GM21360 (cell line): ENCODE measurements around the gene SUPT16H.

Experiments
- ATAC-seq: cut with Tn5 transposase; IDR thresholded peaks from one replicate; pipeline ENCODE4 v1.9.1; 2021; ENCODE audit warnings: mild to moderate bottlenecking, moderate library complexity; ENCODE audit not compliant: unreplicated experiment

Gene SUPT16H

DNA sequence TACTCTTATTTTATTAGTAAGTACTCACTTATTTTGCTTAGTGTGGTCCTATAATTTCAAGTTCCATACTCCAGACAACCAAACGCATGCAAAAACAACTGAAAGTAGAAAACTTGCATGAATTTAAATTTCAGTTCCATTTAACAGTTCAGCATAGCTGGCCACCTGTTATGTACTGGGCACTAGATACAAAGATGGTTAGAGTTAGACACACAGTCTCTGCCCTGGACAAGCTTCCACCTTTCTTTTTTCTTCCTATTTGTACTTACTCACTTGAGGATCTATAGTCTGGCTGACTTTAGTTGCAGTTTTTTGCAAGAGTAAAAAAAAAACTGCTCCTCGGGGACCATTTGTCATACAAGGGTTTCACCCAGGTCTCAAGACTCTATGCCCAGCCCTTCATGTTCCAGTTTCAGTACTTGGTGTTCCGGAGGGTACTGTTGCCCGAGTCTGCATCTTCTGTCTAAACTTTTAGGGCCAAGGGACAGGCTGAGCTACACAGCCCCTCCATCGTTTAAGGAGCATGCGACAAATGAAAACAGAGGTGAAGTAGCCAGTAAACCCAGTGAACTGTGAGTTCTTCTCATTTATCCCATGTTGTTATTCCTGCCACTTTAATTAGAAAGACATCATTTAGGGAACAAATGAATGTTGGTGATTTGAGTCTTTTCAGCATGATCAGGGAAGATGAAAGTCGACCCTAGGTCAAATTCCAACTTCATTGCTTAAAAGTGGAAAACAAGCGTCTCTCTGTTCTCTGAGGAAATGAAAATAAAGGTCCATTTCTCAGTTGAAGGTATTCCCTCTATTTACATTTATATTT lies 81.6 kb downstream of the SUPT16H start:
- ATAC-seq: no peak
